GM12891 (cell line): ENCODE data around the gene CTPS2.
"Not testable (repeated sequence)": the region's sequence is repeated elsewhere in the genome, so short reads cannot be mapped to it uniquely, and the experiment has no call there.

Source experiments
- PAX5 ChIP-seq: IDR thresholded peaks from 2 replicates; pipeline ENCODE4 v1.6.1; 2011; ENCODE audit warnings: low read length, moderate library complexity, mild to moderate bottlenecking; ENCODE audit not compliant: insufficient read depth, severe bottlenecking
- POLR2A ChIP-seq: IDR thresholded peaks from 2 replicates; pipeline ENCODE4 v1.6.1; 2011; ENCODE audit warnings: low read depth, low read length, control low read depth
- POLR2AphosphoS5 ChIP-seq: IDR thresholded peaks from 2 replicates; pipeline ENCODE4 v1.6.1; 2011; ENCODE audit warnings: low read depth, low read length, control low read depth
- SPI1 ChIP-seq: IDR thresholded peaks from 2 replicates; pipeline ENCODE4 v1.6.1; 2011; ENCODE audit warnings: low read depth, low read length, control low read depth
- TAF1 ChIP-seq: IDR thresholded peaks from 2 replicates; pipeline ENCODE4 v1.6.1; 2011; ENCODE audit warnings: low read depth, low read length, control low read depth

DNA sequence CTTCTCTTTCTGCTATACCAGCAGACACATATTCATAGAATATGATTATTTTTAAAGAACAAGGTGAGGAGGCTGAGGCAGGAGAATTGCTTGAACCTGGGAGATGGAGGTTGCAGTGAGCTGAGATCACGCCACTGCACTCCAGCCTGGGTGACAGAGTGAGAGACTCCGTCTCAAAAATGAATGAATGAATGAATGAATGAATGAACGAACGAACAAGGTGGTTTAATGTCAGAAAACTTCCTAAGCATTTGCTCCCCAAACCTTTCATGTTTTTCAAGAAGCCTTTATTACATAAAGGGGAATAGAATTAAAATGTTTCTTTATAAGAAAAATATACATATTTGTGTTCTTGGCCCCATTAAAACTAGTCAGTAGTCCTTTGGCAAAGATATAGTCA lies 49.0 kb upstream of the CTPS2 start:
- TF ChIP-seq POLR2A, TAF1, POLR2AphosphoS5, SPI1, PAX5: not testable (repeated sequence)
